Stimulated activated naive CD8-positive, alpha-beta T cell treated with anti-CD3 and anti-CD28 coated beads, Interleukin-15, Interleukin-2, amounts not matched to agents 100 ng/mL and 50 ng/mL, for 24 hours (primary cell): Measurements from ENCODE around the gene UST.
"Not testable (repeated sequence)": the region's sequence is repeated elsewhere in the genome, so short reads cannot be mapped to it uniquely, and the experiment has no call there.

ENCODE experiments used
- H3K27ac Mint-ChIP-seq: one replicate; pipeline ENCODE4 v1.8.0; 2021; ENCODE audit warnings: mild to moderate bottlenecking, mixed read lengths
- H3K27me3 Mint-ChIP-seq: one replicate; pipeline ENCODE4 v1.8.0; 2021; ENCODE audit warnings: mixed read lengths
- H3K36me3 Mint-ChIP-seq: one replicate; pipeline ENCODE4 v1.8.0; 2021; ENCODE audit warnings: low read depth, mixed read lengths
- H3K4me1 Mint-ChIP-seq: one replicate; pipeline ENCODE4 v1.8.0; 2021; ENCODE audit warnings: low read depth, mixed read lengths
- H3K4me3 Mint-ChIP-seq: one replicate; pipeline ENCODE4 v1.8.0; 2021; ENCODE audit warnings: mild to moderate bottlenecking, mixed read lengths
- H3K9me3 Mint-ChIP-seq: one replicate; pipeline ENCODE4 v1.8.0; 2021; ENCODE audit warnings: mixed read lengths

Gene UST

GRCh38 chr6:148945301-148946021 lies 198.6 kb downstream of the UST start:
- H3K9me3 Mint-ChIP-seq, result no peaks in the 10 kb centered on the region
- H3K4me1 Mint-ChIP-seq, result no peaks in the 10 kb centered on the region
- no peak overlapping the region for H3K27ac Mint-ChIP-seq
- H3K4me3 Mint-ChIP-seq, result no peak overlapping the region
- no peaks in the 10 kb centered on the region for H3K36me3 Mint-ChIP-seq
- H3K27me3 Mint-ChIP-seq, result peaks cover 3% of the 10 kb centered on the region

GRCh38 chr6:148947621-148948444 lies 201.0 kb downstream of the UST start:
- Mint-ChIP-seq H3K4me3 (no peak overlapping the region), H3K9me3 (no peaks in the 10 kb centered on the region), H3K27me3 (peaks cover 8% of the 10 kb centered on the region), H3K27ac (no peak overlapping the region), H3K36me3 (no peaks in the 10 kb centered on the region), H3K4me1 (no peaks in the 10 kb centered on the region)

GRCh38 chr6:148951662-148952061 lies 204.8 kb downstream of the UST start:
- Mint-ChIP-seq H3K36me3 (peaks cover 4% of the 10 kb centered on the region), H3K4me1 (no peaks in the 10 kb centered on the region), H3K9me3 (no peaks in the 10 kb centered on the region), H3K4me3 (no peak overlapping the region), H3K27me3 (peaks cover 8% of the 10 kb centered on the region), H3K27ac (no peak overlapping the region)

DNA sequence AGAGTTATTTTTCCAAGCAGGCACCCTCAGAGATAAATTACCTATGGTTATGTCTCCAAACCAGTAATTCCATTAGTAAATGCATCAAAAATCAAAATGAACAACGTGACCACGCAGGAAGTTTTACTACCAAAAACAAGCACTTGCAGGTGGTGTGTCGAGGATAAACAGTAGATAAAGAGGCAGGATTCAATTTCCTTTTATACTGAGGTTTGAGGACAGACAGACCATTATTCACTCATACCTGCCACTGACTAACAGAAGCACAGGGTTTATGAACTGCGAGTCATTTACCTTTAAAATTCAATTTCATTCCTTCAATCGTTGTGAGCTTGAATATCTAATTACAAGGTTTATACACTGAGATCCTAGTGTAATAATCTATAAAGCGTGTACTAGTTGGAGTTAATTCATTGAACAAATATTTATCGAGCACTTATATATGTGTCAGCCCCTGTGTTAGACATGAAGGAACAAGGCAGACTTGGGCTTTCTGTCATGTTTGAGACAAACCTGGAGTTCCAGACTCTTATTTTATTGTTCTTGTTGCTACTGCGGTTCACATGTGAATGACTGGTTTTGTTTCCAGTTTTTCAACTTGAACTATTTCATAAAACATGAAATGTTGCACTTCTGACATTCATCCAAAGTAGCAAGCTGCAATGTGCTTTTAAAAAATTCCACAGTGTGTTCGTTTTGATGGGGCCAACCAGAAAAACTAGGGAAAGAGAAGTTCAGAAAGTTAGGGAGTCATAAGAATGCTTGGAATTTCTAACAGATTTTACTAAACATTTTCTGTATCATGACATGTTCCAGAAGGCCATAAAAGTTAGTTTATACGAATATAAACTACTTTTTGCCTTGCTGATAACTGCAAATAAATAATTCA lies 205.6 kb downstream of the UST start:
- H3K27me3 Mint-ChIP-seq, result peaks cover 8% of the 10 kb centered on the region
- H3K36me3 Mint-ChIP-seq, result peaks cover 4% of the 10 kb centered on the region
- no peak overlapping the region for H3K27ac Mint-ChIP-seq
- H3K4me1 Mint-ChIP-seq, result no peaks in the 10 kb centered on the region
- no peak overlapping the region for H3K4me3 Mint-ChIP-seq
- H3K9me3 Mint-ChIP-seq, result no peaks in the 10 kb centered on the region

DNA sequence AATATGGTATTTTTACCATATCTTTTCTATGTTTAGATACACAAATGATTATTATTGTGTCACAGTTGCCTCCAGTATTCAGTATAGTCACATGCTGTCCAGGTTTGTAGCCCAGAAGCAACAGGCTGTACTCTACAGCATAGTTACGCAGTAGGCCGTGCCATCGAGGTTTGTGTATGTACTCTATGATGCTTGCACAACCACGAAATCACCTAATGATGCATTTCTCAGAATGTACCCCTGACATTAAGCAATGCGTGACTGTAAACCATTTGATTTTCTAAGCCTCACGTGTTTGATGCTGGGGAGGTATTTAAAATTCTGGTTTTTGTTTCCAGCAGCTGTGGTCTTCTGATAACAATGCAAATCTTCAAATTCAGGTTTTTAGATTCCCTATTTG lies 207.6 kb downstream of the UST start:
- H3K27ac Mint-ChIP-seq, result no peak overlapping the region
- H3K4me3 Mint-ChIP-seq, result no peak overlapping the region
- no peaks in the 10 kb centered on the region for H3K4me1 Mint-ChIP-seq
- H3K36me3 Mint-ChIP-seq, result peaks cover 4% of the 10 kb centered on the region
- no peaks in the 10 kb centered on the region for H3K9me3 Mint-ChIP-seq
- peaks cover 8% of the 10 kb centered on the region for H3K27me3 Mint-ChIP-seq

GRCh38 chr6:148954934-148955333 lies 208.1 kb downstream of the UST start:
- Mint-ChIP-seq H3K9me3 (no peaks in the 10 kb centered on the region), H3K27me3 (peaks cover 8% of the 10 kb centered on the region), H3K4me3 (no peak overlapping the region), H3K27ac (no peak overlapping the region), H3K36me3 (peaks cover 4% of the 10 kb centered on the region), H3K4me1 (no peaks in the 10 kb centered on the region)

GRCh38 chr6:148955441-148955840 lies 208.6 kb downstream of the UST start:
- Mint-ChIP-seq H3K4me1 (no peaks in the 10 kb centered on the region), H3K27ac (no peak overlapping the region), H3K36me3 (peaks cover 4% of the 10 kb centered on the region), H3K4me3 (no peak overlapping the region), H3K27me3 (peaks cover 6% of the 10 kb centered on the region), H3K9me3 (no peaks in the 10 kb centered on the region)

DNA sequence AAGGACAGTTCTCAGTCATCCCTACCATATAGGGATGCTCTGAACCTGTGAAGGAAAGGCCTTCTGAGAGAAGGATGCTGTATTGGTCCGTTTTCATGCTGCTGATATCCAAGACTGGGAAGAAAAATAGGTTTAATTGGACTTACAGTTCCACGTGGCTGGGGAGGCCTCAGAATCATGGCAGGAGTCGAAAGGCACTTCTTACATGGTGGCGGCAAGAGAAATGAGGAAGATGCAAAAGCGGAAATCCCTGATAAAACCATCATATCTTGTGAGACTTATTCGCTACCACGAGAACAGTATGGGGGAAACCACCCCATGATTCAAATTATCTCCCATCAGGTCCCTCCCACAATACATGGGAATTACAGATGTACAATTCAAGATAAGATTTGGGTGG lies 209.3 kb downstream of the UST start:
- H3K27ac Mint-ChIP-seq, H3K27me3 Mint-ChIP-seq, H3K4me3 Mint-ChIP-seq, H3K4me1 Mint-ChIP-seq, H3K9me3 Mint-ChIP-seq, H3K36me3 Mint-ChIP-seq: not testable (repeated sequence)

DNA sequence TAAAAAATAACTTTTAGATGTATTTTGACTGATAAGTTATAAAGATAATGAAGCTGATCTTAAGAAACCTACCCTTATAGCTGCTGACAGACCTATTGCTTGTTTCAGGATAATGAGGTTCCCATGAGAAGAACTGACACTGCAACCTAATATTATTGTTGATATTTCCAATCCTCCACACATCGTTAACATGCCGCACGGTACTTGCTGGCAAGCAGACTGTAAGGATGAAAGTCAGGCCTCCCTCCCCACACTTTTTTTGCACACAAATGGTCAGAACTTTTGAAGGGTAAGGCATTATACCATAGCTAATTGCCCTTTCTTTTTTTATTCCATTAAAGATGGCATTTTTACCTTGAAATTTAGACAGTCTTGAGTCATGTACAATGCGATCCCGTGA lies 210.9 kb downstream of the UST start:
- no peaks in the 10 kb centered on the region for H3K4me1 Mint-ChIP-seq

GRCh38 chr6:148959008-148959407 lies 212.2 kb downstream of the UST start:
- H3K36me3 Mint-ChIP-seq, result peaks cover 4% of the 10 kb centered on the region
- no peak overlapping the region for H3K27ac Mint-ChIP-seq
- no peaks in the 10 kb centered on the region for H3K4me1 Mint-ChIP-seq
- H3K4me3 Mint-ChIP-seq, result no peak overlapping the region
- no peaks in the 10 kb centered on the region for H3K9me3 Mint-ChIP-seq
- no peaks in the 10 kb centered on the region for H3K27me3 Mint-ChIP-seq

More for the DNA sequence above, 210.9 kb downstream of the UST start:
- Mint-ChIP-seq H3K9me3 (no peaks in the 10 kb centered on the region), H3K27me3 (no peaks in the 10 kb centered on the region), H3K4me3 (no peak overlapping the region), H3K36me3 (peaks cover 4% of the 10 kb centered on the region), H3K27ac (no peak overlapping the region)

- Mint-ChIP-seq H3K27me3 (no peaks in the 10 kb centered on the region), H3K4me3 (no peak overlapping the region), H3K4me1 (no peaks in the 10 kb centered on the region), H3K27ac (no peak overlapping the region), H3K36me3 (peaks cover 4% of the 10 kb centered on the region), H3K9me3 (no peaks in the 10 kb centered on the region)
Observed at GRCh38 chr6:148959501-148959900, 212.7 kb downstream of the UST start.

DNA sequence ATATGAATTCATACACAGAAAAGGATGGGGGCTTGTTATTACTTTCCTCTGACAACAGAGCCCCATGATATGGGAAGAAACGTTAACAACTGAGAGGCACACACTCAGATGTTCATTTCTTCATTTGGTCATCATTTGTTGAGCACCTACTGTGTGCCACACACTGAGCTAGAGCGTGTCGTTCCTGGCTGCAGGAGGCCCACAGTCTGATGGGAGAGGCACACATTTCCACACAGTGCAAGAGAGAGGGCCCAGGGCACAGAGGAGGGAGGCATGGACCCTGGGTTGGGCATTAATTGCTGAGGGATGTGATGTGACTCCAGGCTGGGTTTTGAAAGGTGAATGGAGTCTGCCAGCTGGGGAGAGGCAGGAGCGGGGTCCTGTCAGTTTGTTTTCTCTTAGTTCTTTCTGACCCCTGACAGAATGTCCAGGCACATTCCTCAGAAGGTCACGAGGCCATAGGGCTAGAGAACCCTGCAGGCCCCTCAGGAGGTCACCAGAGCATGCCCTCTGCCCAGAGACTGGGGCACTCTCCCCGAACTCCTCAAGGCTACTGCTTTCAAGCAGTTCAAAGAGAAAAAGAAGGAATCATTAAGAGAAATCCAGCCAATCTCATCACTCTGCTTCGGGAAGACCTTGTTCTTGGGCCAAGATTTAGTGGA lies 216.2 kb downstream of the UST start:
- Mint-ChIP-seq H3K27ac (no peak overlapping the region), H3K27me3 (no peaks in the 10 kb centered on the region), H3K9me3 (no peaks in the 10 kb centered on the region), H3K4me1 (no peaks in the 10 kb centered on the region), H3K36me3 (no peaks in the 10 kb centered on the region), H3K4me3 (no peak overlapping the region)

DNA sequence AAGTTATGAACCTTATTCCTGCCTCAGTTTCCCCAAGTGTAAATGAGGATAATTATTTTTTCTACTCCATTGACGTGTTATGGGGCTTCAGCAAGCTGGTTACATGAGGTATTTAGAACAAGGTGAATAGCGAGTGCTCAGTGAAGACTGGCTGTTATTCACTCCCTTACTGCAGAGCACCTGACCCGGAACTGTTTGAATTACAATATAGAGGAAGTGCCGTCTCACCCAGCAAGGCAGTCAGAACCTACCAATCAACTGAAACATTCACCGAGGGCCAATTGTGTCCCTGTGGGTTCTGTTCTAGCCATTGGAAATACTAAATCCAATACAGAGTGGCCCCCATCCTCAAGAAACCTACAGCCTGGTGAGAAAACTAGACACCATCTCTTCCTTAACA lies 216.9 kb downstream of the UST start:
- H3K9me3 Mint-ChIP-seq, result no peaks in the 10 kb centered on the region
- H3K36me3 Mint-ChIP-seq, result no peaks in the 10 kb centered on the region
- no peak overlapping the region for H3K4me3 Mint-ChIP-seq
- H3K27me3 Mint-ChIP-seq, result no peaks in the 10 kb centered on the region
- no peak overlapping the region for H3K27ac Mint-ChIP-seq
- no peaks in the 10 kb centered on the region for H3K4me1 Mint-ChIP-seq

DNA sequence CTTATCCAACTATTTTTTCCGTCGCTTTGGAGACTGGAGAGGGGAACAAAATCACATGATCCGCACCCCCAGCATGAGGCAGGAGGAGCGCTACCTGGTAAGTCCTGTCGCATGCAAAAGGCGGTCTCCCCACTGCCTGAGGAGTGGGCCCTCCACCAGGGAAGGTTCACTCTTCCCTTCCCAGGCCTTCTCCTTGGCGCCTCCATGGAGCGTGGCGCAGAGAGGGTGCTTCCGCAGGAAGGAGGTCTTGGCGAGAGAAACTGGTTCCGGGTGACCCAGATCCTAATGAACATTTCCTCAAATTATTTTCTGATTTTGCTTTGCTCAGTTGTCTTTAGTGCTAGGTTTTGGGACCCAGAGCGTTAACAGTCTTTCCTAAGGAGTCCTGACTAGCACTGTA lies 217.6 kb downstream of the UST start:
- Mint-ChIP-seq H3K4me3 (no peak overlapping the region), H3K4me1 (no peaks in the 10 kb centered on the region), H3K27ac (no peak overlapping the region), H3K9me3 (no peaks in the 10 kb centered on the region), H3K27me3 (no peaks in the 10 kb centered on the region), H3K36me3 (no peaks in the 10 kb centered on the region)
